ENCODE results near the gene TSPOAP1.

Gene TSPOAP1

DNA sequence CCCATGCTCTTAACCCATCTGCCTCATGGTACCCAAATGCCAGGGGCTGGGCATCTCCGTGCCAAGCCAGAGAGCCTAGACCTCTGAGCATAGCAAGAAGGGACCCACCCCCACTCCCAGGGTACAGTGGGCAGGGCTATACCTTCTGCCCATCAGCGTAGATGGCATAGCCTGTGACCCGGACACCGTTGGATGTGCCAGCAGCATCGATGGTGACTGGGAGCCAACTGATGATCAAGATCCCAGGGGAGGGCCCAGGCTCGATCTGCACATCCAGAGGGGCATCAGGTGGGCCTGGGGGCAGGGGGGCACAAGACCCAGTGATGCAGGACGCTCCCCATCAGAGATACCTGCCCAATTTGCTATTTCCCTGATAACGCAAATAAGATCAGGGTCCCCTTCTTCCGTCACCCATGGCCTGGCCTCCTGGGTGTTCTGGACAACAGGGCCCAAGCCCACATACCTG is 17.1 kb downstream of the TSPOAP1 start:
- TF ChIP-seq ZNF565 (CRISPR knock-in tag; conservative IDR thresholded peaks at IDR 0.05; ENCODE audit: low read depth) (no peak), ZNF70 (CRISPR knock-in tag; IDR thresholded peaks at IDR 0.05) (no peak), ZC3H10 (CRISPR knock-in tag; IDR thresholded peaks at IDR 0.05) (no peak), CSDC2 (CRISPR knock-in tag; IDR thresholded peaks at IDR 0.05) (no peak), ISL1 (CRISPR knock-in tag; IDR thresholded peaks at IDR 0.05) (no peak)
- TF ChIP-seq, protein P1, sequence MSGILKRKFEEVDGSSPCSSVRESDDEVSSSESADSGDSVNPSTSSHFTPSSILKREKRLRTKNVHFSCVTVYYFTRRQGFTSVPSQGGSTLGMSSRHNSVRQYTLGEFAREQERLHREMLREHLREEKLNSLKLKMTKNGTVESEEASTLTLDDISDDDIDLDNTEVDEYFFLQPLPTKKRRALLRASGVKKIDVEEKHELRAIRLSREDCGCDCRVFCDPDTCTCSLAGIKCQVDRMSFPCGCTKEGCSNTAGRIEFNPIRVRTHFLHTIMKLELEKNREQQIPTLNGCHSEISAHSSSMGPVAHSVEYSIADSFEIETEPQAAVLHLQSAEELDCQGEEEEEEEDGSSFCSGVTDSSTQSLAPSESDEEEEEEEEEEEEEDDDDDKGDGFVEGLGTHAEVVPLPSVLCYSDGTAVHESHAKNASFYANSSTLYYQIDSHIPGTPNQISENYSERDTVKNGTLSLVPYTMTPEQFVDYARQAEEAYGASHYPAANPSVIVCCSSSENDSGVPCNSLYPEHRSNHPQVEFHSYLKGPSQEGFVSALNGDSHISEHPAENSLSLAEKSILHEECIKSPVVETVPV (CRISPR knock-in tag; IDR thresholded peaks at IDR 0.05): no peak
- no peak for ATAC-seq

DNA sequence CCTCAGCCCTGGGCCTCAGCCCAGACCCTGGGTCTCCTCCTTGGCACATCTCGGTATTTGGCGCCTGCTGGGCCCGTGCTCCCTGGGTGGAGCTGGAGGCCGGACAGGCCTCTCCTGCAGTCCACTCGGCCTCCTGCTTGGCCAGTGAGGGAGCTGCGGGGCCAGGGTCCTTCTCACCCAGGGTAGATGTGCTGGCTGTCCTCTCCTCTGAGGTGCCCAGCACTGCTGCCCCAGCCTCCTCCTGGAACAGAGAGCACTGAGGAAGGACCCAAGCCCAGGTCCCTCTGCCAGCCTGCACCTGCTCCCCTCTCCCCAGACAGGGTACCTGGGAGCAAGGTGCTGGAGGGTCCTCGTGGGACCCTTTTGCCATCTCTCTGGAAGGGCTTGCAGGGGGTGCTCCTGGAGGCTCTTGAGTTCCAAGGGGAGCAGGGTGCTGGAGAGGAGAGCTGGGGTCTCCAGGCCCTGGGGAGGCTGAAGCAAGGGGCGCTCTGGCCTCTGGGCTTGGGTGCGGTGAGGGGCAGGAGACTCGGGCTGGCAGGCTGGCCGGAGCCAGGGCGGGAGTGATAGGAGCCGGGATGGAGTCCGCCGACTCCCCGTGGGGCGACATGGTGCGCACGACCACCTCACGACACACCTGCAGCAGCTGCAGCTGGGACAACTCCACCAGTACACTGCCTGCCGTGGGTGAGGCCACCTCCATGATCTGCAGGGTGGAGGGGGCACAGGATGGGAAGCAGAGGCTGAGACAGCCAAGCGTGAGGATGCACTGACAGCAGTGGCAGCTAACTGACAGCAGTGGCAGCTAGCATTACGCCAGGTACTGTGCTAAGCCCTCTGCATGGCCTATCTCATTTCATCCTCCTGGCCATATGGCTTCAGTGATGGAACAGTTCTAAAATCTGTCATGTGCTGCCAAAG is 17.8 kb downstream of the TSPOAP1 start:
- TF ChIP-seq, protein P2, sequence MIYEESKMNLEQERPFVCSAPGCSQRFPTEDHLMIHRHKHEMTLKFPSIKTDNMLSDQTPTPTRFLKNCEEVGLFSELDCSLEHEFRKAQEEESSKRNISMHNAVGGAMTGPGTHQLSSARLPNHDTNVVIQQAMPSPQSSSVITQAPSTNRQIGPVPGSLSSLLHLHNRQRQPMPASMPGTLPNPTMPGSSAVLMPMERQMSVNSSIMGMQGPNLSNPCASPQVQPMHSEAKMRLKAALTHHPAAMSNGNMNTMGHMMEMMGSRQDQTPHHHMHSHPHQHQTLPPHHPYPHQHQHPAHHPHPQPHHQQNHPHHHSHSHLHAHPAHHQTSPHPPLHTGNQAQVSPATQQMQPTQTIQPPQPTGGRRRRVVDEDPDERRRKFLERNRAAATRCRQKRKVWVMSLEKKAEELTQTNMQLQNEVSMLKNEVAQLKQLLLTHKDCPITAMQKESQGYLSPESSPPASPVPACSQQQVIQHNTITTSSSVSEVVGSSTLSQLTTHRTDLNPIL (CRISPR knock-in tag; IDR thresholded peaks at IDR 0.05; ENCODE audit: low read depth): no peak
- TF ChIP-seq ESRRG (CRISPR knock-in tag; IDR thresholded peaks at IDR 0.05) (no peak), ZC3H10 (CRISPR knock-in tag; IDR thresholded peaks at IDR 0.05) (no peak), RARB (CRISPR knock-in tag; IDR thresholded peaks at IDR 0.05) (no peak), PPARA (CRISPR knock-in tag; IDR thresholded peaks at IDR 0.05; ENCODE audit: borderline replicate concordance) (no peak)
- TF ChIP-seq, protein P1 (CRISPR knock-in tag; IDR thresholded peaks at IDR 0.05): no peak
- no peak for ATAC-seq

DNA sequence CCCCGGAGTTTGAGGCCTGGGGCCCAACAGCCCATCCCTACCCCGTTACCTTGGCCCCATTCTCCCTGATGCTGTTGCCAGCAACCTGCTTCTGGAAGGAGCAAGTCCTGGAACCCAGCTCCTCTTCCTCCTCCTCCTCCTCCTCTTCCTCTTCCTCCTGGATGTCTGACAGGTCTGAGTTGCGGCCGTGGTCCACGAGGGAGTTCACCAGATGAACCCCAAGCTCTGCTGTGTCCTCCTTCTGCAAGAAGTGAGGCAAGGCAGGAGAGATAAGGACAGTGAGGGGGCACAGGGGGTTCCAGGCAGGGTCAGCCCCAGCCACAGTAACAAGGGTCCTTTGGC is 18.7 kb downstream of the TSPOAP1 start:
- TF ChIP-seq TCF4 (CRISPR knock-in tag; IDR thresholded peaks at IDR 0.05; ENCODE audit: borderline replicate concordance) (no peak), PPARA (CRISPR knock-in tag; IDR thresholded peaks at IDR 0.05; ENCODE audit: borderline replicate concordance) (no peak), SNAI2 (CRISPR knock-in tag; IDR thresholded peaks at IDR 0.05) (no peak), ZFP30 (CRISPR knock-in tag; IDR thresholded peaks at IDR 0.05) (no peak)
- TF ChIP-seq, protein P3, sequence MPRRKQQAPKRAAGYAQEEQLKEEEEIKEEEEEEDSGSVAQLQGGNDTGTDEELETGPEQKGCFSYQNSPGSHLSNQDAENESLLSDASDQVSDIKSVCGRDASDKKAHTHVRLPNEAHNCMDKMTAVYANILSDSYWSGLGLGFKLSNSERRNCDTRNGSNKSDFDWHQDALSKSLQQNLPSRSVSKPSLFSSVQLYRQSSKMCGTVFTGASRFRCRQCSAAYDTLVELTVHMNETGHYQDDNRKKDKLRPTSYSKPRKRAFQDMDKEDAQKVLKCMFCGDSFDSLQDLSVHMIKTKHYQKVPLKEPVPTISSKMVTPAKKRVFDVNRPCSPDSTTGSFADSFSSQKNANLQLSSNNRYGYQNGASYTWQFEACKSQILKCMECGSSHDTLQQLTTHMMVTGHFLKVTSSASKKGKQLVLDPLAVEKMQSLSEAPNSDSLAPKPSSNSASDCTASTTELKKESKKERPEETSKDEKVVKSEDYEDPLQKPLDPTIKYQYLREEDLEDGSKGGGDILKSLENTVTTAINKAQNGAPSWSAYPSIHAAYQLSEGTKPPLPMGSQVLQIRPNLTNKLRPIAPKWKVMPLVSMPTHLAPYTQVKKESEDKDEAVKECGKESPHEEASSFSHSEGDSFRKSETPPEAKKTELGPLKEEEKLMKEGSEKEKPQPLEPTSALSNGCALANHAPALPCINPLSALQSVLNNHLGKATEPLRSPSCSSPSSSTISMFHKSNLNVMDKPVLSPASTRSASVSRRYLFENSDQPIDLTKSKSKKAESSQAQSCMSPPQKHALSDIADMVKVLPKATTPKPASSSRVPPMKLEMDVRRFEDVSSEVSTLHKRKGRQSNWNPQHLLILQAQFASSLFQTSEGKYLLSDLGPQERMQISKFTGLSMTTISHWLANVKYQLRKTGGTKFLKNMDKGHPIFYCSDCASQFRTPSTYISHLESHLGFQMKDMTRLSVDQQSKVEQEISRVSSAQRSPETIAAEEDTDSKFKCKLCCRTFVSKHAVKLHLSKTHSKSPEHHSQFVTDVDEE (CRISPR knock-in tag; IDR thresholded peaks at IDR 0.05): no peak
- ATAC-seq: no peak

DNA sequence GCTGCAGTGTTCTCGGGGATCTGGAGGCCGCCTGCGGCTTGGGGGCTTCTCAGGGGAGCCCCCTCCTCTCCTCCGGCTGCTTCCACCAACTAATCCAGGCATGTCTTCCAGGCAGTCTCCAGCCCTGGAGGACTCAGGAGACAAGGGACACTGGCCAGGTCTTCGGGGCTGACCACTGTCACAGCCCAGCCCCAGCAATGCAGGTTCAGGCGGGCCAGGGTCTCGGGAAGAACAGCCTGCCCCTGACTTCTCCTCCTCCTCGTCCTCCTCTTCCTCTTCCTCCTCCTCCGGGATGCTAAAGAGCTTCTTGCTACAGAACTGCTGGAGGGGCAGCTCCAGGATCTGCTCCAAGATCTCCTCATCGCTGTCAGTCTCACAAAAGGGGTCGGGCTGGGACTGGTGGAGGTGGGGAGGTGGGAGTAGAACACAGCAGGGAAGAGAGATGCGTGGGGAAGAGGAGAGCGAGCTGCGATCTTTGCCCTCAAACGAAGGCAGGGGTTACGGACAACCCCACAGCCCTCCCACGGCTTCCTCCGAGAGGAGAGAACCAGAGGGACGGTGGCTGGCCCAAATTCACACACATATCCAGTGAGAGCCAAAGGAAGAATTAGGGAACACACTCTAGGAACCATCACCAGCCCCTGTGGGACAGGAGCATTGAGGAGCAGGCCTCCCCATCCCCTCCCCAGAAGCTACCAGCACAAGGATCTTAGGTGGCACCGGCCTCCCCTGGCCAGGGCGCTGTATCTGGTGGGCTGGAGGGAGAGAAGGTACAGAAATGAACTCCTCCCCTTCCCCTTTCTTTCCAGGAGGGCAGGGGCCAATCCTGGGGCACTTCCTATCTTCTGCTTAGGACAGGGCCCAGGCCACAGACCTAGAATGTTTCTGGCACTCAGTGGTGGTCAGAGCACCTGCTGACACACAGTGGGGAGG is 19.3 kb downstream of the TSPOAP1 start:
- no peak for ATAC-seq
- TF ChIP-seq, protein P2 (CRISPR knock-in tag; IDR thresholded peaks at IDR 0.05; ENCODE audit: low read depth): no peak
